Measurements from ENCODE around the gene DCUN1D4.
"Not testable (repeated sequence)": the region's sequence is repeated elsewhere in the genome, so short reads cannot be mapped to it uniquely, and the experiment has no call there.

DCUN1D4 gene

DNA sequence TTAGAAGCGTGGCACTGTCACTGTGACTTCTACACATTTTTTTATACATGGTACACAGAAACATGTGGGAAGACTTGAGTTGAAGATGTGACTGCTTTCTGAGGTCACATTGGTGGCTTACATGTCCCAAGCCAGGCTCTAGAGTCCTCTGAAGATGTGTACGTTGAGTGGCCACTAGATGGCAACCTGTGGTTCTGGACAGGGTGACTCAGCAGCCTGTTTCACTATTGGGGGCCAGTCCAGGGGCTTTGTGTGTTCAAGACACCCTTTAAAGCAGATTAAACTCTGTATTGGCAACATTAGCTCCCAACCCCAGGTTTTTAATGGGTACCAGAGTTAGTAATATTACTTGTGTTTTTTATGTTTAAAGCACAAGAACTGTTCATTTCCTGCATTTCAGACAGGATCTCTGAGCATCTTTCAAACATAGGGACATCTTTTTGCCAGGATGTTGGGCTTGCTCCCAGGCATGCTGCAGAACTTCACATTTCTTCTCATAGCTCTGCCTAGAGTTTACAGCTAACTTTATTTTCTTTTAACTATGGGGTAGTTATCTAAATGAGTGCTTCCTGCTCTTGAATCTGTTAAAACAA, 53.0 kb downstream of the DCUN1D4 start:
- DNase-seq: peak; percentile 86

DNA sequence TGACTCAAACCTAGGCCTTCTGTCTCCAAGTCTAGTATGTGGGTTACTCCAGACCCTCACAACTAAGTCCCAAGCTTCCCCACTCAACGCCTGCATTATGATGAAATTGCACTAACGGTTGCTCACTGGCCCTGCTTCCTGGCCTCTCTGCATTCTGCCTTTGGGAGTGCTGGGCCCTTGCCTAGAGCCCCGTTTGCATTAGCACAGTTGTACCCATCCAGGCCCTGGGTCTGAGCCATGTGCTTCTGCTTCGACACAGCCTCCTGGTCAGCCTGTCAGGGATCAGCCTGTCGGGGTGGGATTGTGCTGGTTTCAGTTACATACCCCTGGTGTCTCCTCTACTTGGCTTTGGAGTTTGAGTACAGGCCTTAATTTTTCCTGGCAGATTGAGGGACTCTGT, 58.4 kb downstream of the DCUN1D4 start:
- no peak for DNase-seq

DNA sequence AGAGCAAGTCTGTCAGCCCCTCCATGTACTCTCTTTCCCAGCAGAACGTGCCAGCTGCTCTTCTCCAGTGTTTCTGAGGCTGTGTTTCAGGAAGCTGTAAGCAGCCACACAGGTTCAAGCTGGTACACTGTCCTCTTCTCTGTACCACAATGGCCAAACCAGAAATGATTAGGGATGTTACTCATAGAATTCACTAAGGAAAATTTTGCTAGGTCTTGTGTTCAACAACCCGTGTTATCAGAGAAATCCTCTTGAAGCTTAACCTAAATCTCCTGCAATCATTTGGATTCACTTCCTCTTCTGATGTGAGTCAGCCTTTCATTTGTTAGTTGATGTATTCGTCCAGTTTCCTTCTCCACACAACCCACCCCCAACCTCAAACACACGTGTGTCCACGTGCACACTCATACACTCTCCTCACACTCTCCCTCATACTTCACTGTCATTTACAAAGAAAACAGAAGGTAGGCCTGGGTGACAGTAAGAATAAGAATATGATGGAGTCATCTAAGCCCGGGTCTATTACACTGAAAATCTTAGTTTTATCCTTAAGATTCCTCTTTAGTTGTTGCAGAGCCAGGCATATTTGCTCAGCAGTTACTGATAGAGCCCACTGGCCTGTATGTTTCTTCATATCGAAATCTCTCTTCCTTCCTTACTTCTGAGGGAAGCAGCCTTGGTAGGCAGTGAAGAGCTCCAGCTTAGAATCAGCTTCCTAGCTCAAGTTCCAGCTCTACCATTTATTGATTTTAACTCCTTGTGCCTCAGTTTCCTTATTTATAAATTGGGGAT, 63.4 kb downstream of the DCUN1D4 start:
- no peak for DNase-seq

DNA sequence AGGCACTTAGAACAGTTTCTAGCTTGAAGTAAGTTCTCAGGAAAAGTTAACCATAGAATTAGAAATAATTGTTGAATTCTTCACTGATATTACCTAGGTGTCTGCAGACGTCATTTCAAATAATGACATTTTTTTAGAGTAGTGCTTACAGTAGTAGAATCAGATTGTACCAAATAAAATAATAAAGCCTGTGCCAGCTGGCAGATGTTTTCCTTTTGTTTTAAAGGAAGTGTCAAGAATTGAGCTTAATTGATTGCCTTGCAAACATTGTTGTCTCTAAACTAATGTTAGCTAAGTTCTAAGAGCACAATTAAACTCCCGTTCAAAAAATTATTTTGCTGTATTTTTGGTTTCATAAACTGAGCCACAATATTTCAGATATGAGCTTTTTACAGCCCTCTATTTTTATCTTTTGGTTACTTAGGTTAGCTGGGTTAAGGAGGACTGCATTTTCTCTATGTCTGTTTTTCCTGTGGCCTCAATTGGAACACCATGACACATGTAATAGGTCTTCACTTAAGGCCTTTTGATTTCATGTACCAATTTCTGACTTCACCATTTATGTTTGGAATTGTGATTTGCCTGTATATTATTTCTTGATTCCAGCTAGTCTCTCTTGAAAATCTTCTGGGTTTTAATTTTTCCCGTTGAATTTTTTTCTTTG, 64.2 kb downstream of the DCUN1D4 start:
- no peak for DNase-seq

DNA sequence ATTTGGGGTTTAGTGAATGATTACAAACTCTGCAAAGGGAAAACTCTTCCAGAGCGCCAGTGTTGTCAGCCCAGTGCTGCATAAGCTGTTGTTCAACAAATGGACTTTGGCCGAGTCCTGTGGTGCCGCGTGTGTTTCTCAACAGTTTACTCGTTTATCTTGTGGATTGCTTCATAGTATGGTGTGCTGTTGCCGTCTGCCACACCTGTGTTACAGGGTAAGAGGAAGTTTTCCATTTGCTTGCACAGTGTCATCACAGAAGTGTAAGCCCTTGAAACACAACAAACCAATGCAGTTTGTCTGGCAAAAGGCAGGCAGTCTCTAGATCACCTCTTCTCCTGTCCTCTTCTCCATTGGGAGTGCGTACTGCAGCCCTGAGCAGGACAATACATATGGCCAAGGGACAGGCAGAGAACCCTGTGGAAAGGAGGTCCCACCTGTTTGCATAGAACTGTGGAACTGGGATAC, 66.3 kb downstream of the DCUN1D4 start:
- no peak for DNase-seq

DNA sequence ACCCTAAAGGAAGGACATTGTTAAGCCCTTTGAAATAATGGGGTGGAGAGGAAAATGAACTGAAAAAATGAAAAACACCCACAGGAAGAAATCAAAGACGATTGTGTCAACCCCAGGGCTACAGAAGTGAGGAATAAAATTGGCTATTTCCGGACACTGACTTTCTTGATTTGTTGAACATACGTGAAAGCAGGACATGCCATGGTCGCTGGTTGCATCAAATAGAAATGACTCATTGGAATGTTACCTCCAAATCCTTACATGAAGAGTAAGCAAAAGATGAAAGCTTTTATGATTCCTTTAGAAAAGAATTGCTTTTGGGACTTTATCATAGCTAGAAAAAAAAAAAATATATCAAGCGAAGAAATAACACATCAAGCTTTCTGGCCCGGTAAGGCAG, 75.3 kb downstream of the DCUN1D4 start:
- no peak for DNase-seq

DNA sequence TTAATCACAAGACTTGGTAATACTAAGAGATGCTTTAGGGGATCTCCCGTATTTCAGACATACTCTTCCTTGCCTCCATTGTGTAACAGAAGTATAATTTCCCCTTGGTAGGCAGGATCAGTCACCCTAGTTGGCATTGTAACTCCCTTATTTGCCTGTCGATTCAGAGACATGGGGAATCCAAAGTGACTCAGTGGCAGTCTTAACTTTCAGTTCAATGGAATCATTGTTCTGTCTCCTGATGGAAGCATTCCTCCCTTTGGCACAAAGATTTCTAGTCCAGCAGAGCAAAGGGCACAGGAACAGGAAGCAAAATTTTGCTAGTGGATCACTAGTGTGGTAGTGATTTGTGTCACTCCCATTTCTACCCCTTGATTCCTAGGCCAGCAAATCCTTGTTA, 80.4 kb downstream of the DCUN1D4 start:
- no peak for DNase-seq

DNA sequence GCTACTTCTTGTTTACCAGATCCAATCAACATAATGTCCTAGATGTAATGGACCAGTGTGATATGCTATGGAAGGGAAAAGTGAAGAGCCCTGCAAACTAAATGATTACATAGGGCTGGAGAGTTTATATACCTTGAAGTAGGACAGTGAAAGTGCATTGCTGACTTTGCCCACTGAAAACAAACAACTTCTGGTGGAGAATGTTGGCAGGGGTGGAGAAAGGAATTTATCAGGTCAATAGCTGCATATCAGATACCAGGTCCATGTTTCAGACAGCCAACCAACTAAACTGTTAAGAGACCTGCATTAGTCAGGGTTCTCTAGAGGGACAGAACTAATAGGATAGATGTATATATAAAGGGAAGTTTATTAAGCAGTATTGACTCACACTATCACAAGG, 82.4 kb downstream of the DCUN1D4 start:
- no peak for DNase-seq

DNA sequence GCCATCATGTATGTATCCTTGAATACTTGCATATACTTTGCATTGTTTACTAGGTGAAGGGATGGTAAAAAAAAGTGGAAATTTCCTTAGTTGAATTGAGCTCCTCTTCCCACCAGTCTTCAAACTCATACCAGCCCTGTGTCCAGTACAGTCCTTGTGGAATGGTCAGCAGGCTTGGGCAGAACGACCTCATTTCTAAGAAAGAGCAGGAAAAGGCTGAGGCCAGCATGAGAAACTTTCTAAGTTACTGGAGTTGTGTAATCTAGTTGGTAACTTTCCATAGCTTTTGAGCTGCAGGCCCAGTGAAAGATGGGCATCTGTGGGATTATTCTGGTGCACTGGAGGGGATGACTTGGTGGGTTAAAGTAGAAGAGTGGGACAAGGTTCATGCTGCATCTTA, 87.6 kb downstream of the DCUN1D4 start:
- DNase-seq: no peak

DNA sequence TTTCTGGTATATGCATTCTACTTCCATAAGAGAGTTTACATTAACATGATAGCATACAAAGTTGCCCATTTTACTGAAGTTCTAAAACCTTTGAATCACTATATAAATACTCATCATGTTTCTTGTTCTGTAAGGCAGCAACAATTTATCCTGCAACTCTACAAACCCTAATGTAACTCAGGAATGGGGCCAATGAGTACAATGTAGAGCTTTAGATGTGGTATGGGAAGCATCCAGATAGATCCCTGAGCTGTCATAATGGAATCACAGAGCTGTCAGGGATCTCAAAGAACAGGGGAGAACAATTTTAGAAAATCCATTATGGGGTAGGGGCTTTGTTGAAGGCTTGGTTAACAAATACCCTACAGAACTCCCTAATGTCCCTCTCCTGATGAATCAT, 88.5 kb downstream of the DCUN1D4 start:
- DNase-seq: no peak

DNA sequence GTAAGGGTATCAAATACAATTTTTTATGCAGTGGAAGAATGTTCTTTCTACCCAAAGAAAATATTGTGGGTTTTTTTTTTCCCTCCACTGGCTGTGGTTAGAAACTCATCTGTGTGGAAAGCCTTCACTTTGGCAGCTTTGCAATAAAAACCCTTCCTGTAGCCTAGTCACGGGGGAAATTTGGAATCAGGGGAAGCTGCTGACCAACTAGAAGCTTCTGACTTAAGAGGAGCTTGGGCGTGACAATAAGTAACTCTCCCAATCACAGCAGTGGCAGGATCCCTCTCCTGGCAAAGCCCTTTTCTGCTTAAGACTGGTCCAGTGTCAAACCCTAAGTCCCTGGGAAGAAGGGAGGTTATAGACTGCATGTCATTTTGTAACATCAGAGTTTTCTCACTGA, 89.3 kb downstream of the DCUN1D4 start:
- DNase-seq: no peak

DNA sequence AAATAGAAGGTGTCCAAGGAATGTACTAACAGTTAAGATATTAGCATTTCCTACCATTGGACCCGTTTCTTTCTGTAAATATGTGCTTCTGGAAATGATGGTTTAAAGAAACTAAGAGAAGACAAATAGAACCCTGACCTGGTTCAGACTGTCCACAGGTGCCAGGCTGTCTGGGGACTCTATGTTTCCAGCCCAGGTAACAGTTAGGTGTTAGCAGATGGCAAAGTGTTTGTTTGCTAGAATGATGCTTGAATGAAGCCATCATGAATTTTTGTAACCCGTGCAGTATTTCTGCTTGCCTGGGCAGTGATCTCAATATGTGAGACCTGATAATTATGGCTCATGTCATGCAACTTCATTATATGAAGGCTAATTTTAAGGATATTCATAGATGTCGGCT, 89.7 kb downstream of the DCUN1D4 start:
- DNase-seq: no peak

DNA sequence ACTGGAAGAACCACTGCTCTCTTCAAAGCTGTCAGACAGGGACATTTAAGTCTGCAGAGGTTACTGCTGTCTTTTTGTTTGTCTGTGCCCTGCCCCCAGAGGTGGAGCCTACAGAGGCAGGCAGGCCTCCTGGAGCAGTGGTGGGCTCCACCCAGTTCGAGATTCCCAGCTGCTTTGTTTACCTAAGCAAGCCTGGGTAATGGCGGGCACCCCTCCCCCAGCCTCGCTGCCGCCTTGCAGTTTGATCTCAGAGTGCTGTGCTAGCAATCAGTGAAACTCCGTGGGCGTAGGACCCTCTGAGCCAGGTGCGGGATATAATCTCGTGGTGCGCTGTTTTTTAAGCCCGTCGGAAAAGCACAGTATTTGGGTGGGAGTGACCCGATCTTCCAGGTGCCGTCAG, 97.5 kb downstream of the DCUN1D4 start:
- DNase-seq: not testable (repeated sequence)

DNA sequence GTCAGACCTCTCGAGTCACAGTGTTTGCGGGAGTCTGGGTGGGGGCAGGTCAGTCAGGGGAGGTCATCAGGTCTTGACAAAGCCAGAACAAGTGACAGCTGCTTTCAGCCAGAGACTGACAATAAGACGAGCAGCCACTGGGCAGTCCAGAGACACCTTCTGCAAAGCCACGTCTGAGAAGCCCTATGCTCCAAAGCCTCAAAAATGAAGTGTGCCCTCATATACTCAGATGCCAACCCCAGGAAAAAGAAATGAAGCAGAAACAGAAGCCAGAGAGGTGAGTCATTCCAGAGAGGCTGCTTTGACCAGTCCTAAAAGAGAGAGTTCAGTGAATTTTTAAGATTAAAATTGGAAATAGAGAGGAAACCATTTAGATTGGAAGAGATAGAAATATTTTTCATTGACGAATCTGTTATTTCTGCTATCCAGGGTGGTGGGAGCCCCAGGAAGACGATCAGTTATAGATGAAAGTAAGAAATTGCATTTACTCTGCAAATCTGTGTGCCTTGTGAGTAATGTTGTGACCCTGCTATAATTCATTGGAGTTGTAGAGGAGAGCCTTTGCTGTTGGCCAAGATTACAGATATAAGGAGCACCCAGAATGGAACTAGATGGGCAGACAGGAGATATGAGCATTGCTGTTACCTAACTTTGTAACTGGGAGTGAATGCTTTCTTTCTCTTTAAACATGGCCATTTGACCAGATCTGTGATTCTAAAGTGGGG, 99.3 kb downstream of the DCUN1D4 start:
- DNase-seq: peak; percentile 54

DNA sequence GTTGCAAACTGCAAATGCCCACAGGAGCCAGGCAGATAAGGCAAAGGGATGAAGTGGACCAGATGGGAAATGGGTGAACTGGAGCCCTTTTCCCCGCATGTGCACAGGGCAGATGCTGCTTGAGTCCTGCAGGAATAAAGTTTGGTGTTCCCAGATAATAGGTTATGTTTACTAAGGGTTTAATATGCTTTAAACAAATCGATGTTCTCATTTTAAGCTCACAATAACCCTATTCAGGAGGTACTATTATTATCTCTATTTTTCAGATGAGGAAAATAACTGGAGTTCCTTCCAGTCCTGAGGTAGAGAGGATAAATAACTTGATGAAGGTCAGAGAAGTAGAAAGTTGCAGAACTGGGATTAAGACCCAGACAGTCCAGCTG, 99.9 kb downstream of the DCUN1D4 start:
- DNase-seq: no peak

DNA sequence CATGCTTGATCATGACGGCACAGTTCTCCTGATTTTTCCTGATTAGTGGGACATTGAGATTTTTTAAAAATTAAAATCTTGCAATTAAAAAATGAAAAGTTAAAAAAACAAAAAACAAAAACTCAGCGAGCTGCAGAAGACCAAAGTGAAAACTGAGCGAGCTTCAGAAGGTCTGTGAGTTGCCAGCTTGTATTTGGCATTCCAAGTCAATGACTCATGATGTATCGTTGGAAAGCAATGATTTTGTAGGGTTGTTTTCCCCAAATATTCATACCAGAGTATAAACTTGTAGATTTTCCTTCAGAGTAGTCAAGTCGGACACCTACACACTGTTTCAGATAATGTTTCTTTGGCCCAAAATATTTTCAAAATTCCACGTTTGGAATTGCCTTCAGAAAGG, 100.3 kb downstream of the DCUN1D4 start:
- DNase-seq: no peak

DNA sequence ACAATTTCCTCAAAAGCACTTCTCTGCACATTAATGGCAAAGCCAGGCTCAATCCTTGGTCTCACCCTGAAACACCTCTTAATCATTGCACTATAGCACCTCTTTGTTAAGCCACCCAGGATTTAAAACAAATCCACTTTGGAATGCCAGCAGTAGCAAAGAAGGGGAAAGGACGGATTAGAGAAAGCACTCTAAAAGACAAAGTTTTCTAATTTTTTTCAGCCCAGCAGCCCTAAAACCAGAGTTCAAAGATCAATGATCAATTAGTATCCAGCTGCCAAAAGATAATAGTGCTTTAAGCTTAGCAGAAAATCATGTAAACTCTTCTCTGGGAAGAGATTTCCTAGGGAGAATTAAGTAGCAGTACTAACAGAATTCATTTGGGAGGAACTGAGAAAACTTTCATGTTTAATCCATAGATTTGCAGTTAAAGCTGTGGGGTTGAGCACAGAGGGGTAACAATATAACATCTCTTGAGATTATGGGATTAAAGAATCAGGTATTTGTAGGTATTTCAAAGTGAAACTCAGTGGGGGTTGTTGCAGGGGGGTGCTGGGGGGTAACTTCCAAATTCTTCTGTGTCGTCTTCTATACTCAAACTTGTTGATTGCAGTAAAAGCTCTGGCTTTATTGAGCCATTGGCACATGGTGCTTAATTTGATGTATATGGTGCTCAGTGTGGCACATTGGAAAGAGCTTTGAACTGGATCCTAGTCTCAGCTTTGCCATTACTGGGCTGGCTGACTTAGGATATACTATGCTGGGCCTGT, 115.4 kb downstream of the DCUN1D4 start:
- DNase-seq: no peak

DNA sequence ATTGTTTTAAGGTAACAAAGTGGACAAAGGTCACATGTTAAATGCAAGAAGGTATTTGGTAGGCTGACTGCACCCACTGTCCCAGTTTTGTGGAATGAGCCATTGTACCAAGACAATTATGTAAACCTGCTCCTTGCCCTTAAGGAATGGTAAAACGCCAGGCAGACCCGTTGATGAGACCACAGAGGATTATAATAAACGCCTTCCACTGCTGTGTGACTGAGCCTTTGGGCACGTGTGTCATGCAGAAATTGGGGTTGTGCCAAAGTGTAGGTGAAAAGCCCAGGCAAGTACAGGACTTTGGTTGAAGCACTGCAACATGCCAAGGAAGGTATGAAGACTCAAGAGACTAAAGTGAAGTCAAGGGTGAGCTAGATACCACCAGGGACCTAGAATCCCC, 117.5 kb downstream of the DCUN1D4 start:
- DNase-seq: no peak

DNA sequence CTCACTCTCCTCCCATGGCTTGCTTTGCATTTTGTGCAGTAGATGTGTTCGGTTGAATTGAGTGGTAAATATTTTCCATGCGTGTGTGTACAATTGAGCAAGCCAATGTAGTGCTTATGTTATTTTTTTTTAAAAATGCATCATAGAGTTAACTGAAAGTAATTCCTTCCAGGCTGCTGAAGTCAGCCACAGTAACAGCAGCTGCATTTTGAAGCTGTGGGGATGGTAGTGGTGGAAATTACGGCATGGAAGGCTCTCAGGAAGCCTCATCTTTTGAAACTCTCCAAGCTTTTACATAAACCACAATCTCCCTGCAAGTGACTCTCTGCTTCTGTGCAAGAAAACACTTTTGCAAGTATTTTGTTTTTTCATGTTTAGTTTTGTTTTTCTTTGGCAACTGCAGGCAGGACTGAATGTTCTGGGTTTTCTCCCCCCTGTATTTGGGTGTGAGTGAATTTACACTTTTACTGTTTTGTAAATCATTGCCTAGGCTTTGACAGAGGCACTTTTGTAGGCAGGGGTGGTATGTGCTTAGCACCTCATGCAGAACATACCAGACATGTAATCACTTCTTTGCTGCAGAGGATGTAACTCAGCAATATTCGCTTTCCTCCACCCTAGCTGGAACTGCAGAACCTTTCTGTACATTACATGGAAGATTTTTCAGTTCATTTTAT, 121.0 kb downstream of the DCUN1D4 start:
- no peak for DNase-seq

DNA sequence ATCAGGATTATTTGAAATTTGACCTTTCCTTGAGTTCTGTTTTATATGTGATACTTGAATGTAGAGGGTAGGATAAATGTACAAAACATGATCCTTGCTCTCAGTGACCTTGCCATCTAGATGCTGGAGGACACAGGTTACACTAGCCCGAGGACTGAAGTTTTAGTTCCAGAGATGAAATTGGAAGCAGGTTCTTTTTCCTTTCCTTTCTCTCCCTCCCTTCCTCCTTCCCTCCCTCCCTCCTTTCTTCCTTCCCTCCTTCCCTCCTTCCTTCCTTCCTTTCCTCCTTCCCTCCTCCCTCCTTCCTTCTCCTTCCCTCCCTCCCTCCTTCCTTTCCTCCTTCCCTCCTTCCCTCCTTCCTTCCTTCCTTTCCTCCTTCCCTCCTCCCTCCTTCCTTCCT, 122.9 kb downstream of the DCUN1D4 start:
- no peak for DNase-seq
